GM18867 (cell line): Measurements from ENCODE around the gene PCSK1N.
"Not testable (repeated sequence)": the region's sequence is repeated elsewhere in the genome, so short reads cannot be mapped to it uniquely, and the experiment has no call there.

ENCODE experiments used
- ATAC-seq: cut with Tn5 transposase; IDR thresholded peaks from one replicate; pipeline ENCODE4 v1.9.1; 2021; ENCODE audit warnings: mild to moderate bottlenecking, moderate library complexity; ENCODE audit not compliant: unreplicated experiment

The PCSK1N gene

GRCh38 chrX:48824066-48824465, 11.3 kb downstream of the PCSK1N start:
- ATAC-seq: no peak

- ATAC-seq: no peak
Observed at GRCh38 chrX:48823053-48823452, 12.4 kb downstream of the PCSK1N start.

- not testable (repeated sequence) for ATAC-seq
Observed at GRCh38 chrX:48819394-48819793, 16.0 kb downstream of the PCSK1N start.

DNA sequence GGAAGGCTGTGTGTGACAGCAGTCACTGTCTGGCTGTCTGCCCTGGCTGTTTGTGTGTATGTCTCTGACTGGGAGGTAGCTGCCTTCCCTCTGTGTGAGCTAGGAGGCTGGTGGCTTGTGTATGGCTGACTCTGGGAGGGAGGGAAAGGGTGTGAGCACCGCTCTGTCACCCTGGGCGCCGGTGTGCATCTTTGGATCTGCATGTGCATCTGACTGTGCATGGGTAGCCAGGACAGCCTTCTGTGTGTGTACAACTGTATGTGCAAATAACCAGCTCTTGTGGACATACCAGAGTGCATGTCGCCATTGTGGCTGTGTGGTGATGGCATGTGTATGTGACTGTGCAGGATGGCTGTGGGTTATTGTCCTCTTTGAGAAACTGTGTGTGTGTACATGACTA, 16.5 kb downstream of the PCSK1N start:
- ATAC-seq: no peak

GRCh38 chrX:48818098-48818497, 17.3 kb downstream of the PCSK1N start:
- ATAC-seq: no peak

DNA sequence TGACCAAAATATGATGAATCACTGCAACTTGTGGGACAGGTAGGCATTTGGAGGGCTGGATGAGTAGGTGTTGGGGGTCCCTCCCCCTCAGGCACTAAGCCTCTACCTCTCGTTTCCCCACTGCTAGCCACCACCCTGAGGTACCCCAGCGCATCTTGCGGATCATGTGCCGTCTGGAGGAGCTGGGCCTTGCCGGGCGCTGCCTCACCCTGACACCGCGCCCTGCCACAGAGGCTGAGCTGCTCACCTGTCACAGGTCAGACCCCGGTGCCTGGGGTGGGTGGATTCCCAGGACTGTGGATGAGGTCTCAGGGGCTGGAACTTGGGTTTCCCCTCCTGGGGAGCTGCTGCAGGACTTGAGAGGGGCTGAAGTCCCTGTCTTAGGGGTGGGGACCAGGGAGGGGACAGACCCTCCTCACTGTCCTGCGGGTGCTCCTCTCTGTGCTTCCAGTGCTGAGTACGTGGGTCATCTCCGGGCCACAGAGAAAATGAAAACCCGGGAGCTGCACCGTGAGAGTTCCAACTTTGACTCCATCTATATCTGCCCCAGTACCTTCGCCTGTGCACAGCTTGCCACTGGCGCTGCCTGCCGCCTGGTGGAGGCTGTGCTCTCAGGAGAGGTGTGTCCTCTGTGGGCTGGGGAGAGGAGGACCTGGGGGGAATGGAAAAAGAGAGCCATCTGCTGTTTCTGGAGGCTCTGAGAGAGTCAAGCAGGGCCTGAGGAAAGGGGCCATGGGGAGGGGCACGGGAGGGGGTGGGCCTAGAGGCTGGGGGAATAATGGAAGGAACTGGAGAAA, 19.2 kb downstream of the PCSK1N start:
- ATAC-seq: no peak

DNA sequence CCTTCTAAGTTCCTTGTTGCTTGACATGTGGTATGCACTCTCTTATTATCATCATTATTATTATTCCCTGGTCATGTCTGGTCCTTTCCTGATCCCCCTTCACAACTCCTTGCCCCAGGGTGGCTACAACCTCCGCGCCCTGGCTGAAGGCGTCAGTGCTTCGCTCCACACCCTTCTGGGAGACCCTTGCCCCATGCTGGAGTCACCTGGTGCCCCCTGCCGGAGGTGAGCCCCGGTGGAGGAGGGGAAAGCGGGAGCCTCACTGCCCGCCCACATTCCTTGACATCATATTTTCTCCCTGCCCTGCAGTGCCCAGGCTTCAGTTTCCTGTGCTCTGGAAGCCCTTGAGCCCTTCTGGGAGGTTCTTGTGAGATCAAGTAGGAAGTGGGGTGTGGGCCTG, 20.1 kb downstream of the PCSK1N start:
- no peak for ATAC-seq

- ATAC-seq: no peak
Observed at GRCh38 chrX:48814722-48815121, 20.7 kb downstream of the PCSK1N start.

- no peak for ATAC-seq
Observed at GRCh38 chrX:48813644-48814043, 21.8 kb downstream of the PCSK1N start.

DNA sequence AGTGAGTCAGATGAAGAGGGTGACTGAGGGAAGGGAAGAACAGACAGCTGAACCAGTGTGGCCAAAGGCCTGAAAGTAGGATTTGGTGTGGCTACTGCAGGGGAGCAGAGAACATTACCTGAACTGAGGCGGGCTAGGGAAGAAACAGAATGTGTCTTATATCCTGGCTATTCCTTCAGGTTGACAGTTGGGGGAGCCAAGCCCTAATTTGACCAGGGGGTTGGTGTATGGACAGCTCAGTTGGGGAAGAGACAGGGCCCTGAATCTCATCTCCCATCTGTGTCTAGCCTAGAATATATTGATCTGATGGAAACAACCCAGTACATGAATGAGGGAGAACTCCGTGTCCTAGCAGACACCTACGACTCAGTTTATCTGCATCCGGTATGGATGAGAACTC, 29.3 kb downstream of the PCSK1N start:
- ATAC-seq: no peak

- ATAC-seq: no peak
Observed at GRCh38 chrX:48802905-48803200, 32.6 kb downstream of the PCSK1N start.

GRCh38 chrX:48802089-48802904, 33.1 kb downstream of the PCSK1N start:
- ATAC-seq: peak; percentile 43

GRCh38 chrX:48801280-48802088, 33.9 kb downstream of the PCSK1N start, which contains the start of gene HDAC6:
Gene HDAC6, plus strand, starts transcription at chrX:48802067. Its CDS starts 626 bp downstream, at chrX:48802693.
- peak; percentile 83 for ATAC-seq

- ATAC-seq: no peak
Observed at GRCh38 chrX:48800574-48801279, 34.7 kb downstream of the PCSK1N start.

DNA sequence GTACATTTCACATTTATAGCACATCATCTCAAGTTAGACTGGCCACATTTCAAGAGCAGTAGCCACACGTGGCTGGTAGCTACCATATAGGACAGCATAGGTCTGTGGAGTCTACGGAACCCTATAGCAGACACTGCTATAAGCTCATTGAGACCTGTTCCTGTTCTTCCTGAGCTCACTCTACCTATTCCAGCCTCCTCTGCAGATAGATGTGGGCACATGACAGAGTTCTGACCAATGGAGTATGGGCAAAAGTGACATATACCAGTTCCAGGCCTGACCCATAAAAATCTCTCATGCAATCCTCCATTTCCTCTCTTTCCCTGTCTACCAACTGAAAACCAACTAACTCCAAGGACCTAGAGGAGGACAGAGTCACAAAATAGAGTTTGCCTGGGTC, 37.1 kb downstream of the PCSK1N start:
- ATAC-seq: no peak

- ATAC-seq: no peak
Observed at GRCh38 chrX:48794911-48795515, 40.4 kb downstream of the PCSK1N start.

GRCh38 chrX:48794340-48794910, 41.0 kb downstream of the PCSK1N start:
- no peak for ATAC-seq

GRCh38 chrX:48793935-48794334, 41.5 kb downstream of the PCSK1N start:
- ATAC-seq: no peak

DNA sequence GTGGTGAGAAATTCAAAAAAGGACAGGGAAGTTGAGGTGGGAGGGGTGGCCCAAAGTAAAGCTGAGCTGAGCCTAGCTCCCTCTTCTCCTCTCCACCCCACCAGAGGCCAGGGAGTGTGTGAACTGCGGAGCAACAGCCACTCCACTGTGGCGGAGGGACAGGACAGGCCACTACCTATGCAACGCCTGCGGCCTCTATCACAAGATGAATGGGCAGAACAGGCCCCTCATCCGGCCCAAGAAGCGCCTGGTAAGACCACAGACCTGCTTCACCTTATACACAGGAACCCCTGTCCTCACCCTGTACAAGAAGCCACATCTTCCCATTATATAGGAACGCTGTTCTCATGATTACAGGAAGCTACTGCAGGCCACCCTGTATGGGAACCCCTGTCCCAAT, 43.2 kb downstream of the PCSK1N start:
- ATAC-seq: no peak
